NCI-H82 treated with DMSO at 0.1 percent for 48 hours (cell line): Measurements from ENCODE around the gene KLHL14.
"Not testable (repeated sequence)": the region's sequence is repeated elsewhere in the genome, so short reads cannot be mapped to it uniquely, and the experiment has no call there.

ENCODE experiments used
- DNase-seq: peaks from one replicate; lab custom pipeline; 2025; ENCODE audit not compliant: unreplicated experiment; lab: John Stamatoyannopoulos, UW

The KLHL14 gene, protein sequence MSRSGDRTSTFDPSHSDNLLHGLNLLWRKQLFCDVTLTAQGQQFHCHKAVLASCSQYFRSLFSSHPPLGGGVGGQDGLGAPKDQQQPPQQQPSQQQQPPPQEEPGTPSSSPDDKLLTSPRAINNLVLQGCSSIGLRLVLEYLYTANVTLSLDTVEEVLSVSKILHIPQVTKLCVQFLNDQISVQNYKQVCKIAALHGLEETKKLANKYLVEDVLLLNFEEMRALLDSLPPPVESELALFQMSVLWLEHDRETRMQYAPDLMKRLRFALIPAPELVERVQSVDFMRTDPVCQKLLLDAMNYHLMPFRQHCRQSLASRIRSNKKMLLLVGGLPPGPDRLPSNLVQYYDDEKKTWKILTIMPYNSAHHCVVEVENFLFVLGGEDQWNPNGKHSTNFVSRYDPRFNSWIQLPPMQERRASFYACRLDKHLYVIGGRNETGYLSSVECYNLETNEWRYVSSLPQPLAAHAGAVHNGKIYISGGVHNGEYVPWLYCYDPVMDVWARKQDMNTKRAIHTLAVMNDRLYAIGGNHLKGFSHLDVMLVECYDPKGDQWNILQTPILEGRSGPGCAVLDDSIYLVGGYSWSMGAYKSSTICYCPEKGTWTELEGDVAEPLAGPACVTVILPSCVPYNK

GRCh38 chr18:32772581-32773381 lies at the start of gene KLHL14:
Gene KLHL14, minus strand, starts transcription at chr18:32773023. Its CDS starts 2,432 bp downstream, at chr18:32770591.
- DNase-seq, result no peak

DNA sequence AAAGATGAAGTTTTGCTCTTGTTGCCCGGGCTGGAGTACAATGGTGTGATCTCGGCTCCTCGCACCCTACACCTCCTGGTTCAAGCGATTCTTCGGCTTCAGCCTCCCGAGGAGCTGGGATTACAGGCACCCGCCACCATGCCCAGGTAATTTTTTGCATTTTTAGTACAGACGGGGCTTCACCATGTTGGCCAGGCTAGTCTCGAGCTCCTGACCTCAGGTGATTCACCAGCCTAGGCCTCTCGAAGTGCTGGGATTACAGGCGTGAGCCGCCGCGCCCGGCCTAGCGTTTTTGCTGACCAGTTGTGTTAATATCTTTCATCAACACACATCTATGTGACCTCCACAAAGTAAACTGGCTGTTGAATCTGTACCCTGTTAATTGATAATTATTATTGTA lies 49.4 kb upstream of the KLHL14 start:
- no peak for DNase-seq

GRCh38 chr18:32815881-32816280 lies 43.1 kb upstream of the KLHL14 start:
- no peak for DNase-seq

DNA sequence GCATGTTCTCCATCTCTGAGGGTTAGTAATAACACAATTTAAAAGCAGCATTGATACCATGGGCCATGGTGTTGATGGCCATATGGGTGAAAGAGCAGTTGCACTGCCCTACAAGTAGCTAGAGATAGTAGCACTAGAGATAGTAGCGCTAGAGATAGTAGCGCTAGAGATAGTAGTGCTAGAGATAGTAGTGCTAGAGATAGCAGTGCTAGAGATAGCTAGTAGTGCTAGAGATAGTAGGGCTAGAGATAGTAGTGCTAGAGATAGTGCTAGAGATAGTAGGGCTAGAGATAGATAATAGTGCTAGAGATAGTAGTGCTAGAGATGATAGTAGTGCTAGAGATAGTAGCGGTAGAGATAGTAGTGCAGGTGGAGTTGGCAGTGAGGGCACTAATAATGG lies 39.5 kb upstream of the KLHL14 start:
- no peak for DNase-seq

GRCh38 chr18:32810314-32810713 lies 37.5 kb upstream of the KLHL14 start:
- no peak for DNase-seq

GRCh38 chr18:32805354-32805753 lies 32.5 kb upstream of the KLHL14 start:
- no peak for DNase-seq

GRCh38 chr18:32804134-32804888 lies 31.5 kb upstream of the KLHL14 start:
- DNase-seq, result no peak

- DNase-seq, result no peak
Observed at GRCh38 chr18:32803568-32803967, 30.7 kb upstream of the KLHL14 start.

DNA sequence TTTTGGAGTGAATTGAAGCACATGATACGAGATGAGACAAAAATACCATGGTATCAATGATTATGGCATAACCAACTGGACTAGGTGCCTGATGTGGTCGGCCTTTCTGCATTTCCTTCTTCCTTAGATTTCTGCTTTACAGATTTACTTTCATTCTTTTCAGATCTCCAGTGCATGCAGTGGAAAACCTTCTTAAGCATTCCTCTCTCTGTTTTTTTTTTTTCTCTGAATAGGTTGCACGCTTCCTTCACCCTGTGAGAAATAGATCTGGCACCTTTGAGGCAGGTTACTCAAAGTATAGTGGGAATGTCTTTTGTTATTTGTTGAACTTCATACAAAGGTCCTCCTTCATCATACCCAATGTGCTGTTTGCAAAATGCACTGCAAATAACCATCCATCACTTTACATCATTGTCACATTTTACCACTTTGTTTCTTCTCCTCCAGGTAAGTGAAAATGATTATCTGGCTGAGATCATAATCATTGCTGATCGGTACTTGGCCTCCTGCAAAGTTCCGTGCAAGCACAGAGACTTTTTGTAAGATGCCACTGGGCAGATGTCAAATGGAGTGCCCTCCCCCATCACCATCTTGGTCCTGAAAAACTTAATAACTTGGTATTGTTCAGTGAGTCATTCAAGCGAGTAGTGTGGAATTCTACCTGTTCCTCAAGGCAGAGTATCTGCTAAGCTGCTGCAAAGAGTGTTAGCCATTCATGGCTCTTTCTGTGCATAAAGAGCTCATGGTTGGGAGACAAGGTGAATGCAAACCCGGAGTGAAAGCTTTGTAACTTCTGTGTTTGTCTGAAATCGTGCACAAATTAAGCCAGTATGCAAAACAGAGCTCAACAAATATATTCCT lies 30.0 kb upstream of the KLHL14 start:
- no peak for DNase-seq

DNA sequence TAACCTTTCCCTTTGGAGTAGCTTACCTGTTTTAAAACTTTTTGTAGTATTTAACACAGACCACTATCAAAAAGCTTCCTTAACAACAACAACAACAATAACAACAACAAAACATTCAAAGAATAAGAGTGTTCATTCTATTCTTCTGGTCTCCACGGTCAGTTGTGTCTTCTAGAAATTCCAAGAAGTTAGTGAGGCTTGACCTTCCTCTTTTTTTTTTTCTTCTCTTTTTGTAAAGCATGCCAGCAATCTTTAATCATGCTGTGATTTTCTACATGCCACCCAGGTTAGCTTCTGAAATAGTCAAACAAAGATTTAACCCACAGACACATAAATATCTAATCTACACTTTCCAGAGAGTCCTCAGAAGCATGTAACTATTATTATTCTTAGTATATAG lies 28.4 kb upstream of the KLHL14 start:
- DNase-seq, result no peak

- no peak for DNase-seq
Observed at GRCh38 chr18:32798209-32798960, 25.6 kb upstream of the KLHL14 start.

- DNase-seq, result not testable (repeated sequence)
Observed at GRCh38 chr18:32794667-32795066, 21.8 kb upstream of the KLHL14 start.

- no peak for DNase-seq
Observed at GRCh38 chr18:32779010-32779409, 6.2 kb upstream of the KLHL14 start.

- no peak for DNase-seq
Observed at GRCh38 chr18:32777049-32777448, 4.2 kb upstream of the KLHL14 start.

DNA sequence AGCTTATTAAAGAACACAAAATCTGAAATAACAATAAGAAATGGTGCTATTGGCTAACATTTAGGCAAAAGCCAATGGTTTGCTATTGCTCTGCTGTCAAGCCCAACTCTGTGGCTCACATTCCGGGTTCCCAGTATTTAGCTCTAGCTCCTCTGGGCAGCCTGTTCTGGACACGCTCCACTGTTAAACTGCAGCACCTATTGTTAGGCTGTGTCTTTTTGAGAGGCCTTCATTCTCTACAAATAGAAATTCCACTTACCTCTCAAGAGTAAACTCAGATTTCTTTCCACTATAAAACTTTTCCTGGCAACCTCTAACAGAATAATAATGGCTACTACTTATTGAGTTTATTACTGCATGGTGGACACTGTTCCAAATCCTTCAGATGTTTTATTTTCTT lies 3.7 kb upstream of the KLHL14 start:
- DNase-seq, result no peak

- no peak for DNase-seq
Observed at GRCh38 chr18:32775628-32776027, 2.8 kb upstream of the KLHL14 start.

DNA sequence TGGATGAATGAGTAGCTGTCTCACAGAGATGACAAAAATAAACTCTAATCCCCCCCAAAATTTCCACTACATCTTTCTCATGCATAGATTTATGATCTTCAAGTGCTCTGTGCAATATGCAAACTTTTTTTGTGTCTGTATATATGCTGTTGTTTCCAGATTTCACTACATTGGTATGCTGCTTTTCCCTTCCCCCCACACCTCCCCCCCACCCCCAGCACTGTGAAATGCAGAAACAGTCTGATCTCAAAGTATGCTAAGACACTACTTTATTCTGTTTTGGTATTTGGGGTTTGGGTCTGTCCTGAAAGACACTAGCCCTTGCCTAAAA lies 524 bp upstream of the KLHL14 start:
- DNase-seq, result no peak

DNA sequence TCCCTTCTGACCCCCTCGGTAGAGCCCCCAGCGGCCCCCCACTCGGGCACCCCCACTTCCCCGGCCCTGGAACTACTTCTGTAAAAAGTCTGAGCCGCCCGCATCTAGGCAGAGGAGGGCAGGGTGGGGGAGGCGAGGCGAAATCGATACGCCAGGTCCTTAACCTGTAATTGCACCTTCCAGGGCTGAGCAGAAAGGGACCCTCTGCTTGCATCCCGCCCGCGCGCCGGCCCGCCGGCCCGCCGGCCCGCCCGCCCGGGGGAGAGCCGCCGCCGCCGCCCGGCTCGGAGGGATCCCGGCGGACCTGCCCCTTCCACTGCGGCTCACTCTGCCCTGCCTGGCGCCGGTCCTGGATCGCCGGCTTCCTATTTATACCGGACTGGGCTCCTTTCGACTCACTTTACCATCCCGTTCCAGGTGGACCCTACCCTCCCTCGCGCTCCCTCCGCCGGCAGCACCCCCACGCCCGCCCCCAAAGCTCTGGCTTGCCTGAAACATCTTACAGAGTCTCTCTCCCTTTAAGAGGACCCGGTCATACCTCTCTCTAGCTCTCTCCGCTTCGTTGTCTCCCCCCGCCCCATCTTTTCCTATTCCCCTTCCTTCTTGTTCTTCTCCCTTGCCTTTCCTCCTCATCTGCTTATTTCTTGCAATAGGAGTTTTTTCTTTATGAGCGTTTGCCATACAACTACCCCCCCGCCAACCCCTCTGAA lies 797 bp downstream of the KLHL14 start:
- no peak for DNase-seq

DNA sequence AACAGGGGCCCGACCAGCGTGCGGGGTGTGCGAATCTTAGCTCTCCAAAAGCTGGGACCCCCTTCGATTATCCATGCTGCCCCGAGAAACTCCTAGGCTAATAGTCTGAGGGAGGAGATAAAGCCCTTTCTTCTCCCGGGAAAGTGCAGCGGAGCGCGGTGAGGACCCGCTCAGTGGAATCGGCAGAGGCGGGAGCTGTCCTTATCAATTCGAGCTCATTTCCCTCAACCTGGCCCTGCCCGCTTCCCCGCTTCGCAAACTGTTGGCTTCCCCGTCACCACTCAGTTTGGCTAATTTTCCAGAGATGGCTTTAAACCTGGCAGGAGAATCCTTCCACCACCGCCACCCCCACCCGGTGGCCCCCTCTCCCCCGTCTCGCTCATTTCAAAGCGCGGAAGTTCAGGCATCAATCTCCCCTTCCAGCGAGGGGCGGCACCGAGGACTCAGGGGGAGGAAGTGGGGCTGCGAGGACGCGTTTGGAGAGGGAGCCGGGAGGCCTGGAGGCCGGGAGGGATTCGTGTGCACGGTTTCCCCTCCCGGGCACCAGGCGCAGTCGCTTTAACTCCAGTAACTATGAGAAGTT lies 1.6 kb downstream of the KLHL14 start:
- DNase-seq, result no peak
